ENCODE measurements around the gene CUL2.

DNA sequence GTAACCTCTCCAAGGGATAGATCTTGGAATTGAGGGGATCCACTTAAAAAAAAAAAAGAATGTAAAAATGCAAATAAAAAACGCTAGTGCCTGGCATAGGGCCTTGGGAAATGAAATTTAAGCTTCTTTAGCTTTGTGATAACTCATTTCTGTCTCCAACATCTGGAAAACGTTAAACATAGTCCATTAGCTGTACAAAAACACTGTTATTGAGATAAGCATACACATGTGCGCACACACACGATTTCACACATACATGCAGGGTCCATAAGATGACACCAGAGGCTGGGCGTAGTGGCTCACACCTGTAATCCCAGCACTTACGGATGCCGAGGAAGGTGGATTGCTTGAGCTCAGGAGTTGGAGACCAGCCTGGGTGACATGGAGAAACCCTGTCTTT is 13.7 kb upstream of the CUL2 start:
- TF ChIP-seq, protein P1, sequence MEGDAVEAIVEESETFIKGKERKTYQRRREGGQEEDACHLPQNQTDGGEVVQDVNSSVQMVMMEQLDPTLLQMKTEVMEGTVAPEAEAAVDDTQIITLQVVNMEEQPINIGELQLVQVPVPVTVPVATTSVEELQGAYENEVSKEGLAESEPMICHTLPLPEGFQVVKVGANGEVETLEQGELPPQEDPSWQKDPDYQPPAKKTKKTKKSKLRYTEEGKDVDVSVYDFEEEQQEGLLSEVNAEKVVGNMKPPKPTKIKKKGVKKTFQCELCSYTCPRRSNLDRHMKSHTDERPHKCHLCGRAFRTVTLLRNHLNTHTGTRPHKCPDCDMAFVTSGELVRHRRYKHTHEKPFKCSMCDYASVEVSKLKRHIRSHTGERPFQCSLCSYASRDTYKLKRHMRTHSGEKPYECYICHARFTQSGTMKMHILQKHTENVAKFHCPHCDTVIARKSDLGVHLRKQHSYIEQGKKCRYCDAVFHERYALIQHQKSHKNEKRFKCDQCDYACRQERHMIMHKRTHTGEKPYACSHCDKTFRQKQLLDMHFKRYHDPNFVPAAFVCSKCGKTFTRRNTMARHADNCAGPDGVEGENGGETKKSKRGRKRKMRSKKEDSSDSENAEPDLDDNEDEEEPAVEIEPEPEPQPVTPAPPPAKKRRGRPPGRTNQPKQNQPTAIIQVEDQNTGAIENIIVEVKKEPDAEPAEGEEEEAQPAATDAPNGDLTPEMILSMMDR (IDR thresholded peaks at IDR 0.05 in 8 of 11, conservative IDR thresholded peaks at IDR 0.05 in 3 of 11) = no peak
- no peak for TF ChIP-seq POLR2A (IDR thresholded peaks at IDR 0.05)
- TF ChIP-seq POLR2AphosphoS5 (IDR thresholded peaks at IDR 0.05) = no peak

All from spleen (tissue), 7 donors.